Psoas muscle (tissue), 8 donors: ENCODE data around the gene RIBC2. TPM values are rescaled to one million over a fixed set of nuclear protein-coding genes. Genes with fewer than 3 reads are reported as not detected.
A peak's percentile ranks its signal among the peaks of the same experiment; 100 is the strongest.

Experiments
- ATAC-seq, 4 donors: fragments of 200-7000 bp; cut with Tn5 transposase; one replicate each; pipeline ENCODE4 v1.9.1; 2020; ENCODE audit warnings: moderate library complexity in 3 of 4, mild to moderate bottlenecking in 2 of 4
- DNase-seq, 2 donors: peaks; one replicate each; pipeline ENCODE4 v3.0.0-alpha.2; 2020
- H3K27ac ChIP-seq: fragments of 200-600 bp; one replicate; pipeline ENCODE4 v1.8.0; 2022
- H3K27me3 ChIP-seq, 3 donors: fragments of 200-600 bp in 1 of 3; one replicate each; pipeline versions ENCODE4 v1.6.1 to v1.8.0; 2013 to 2022; ENCODE audit warnings: low read length in 2 of 3, mild to moderate bottlenecking in 2 of 3, moderate library complexity in 1 of 3; ENCODE audit not compliant: insufficient read depth in 3 of 3
- H3K36me3 ChIP-seq, 2 donors: fragments of 200-600 bp in 1 of 2; one replicate each; pipeline versions ENCODE4 v1.6.1 to v1.8.0; 2013 to 2022; ENCODE audit warnings: low read depth in 1 of 2, mild to moderate bottlenecking in 1 of 2, moderate library complexity in 1 of 2; ENCODE audit not compliant: insufficient read depth in 1 of 2
- H3K4me1 ChIP-seq: fragments of 200-600 bp; one replicate; pipeline ENCODE4 v1.8.0; 2022
- H3K4me3 ChIP-seq: fragments of 200-600 bp; one replicate; pipeline ENCODE4 v1.8.0; 2022; ENCODE audit warnings: mild to moderate bottlenecking
- H3K9me3 ChIP-seq: fragments of 200-600 bp; one replicate; pipeline ENCODE4 v1.8.0; 2022
- WGBS, 3 donors: extraction: QIAGEN DNeasy Blood & Tissue Kit; methylation state at CpG; one replicate each; pipeline versions ENCODE4 v1.1.6 to v1.1.7; 2013; 5-methylcytosine and 5-hydroxymethylcytosine counted together
- intact Hi-C, 2 donors: fragments of 100-400 bp; cut with DNase I; formaldehyde crosslinking; loops; one replicate each; pipeline versions ENCODE4 v1.11.0 to v1.14.2; 2022
- polyA plus RNA-seq, 3 donors: library from polyadenylated mRNA; stranded (reverse); fragments of 200-250 nt; gene quantifications; one replicate each; pipeline ENCODE4 v1.2.3, GENCODE V29; 2013
- total RNA-seq, 4 donors: library from RNA; stranded (reverse); fragmentation: NEBNext Ultra II Directional in 2 of 4; extraction: Animal tissue kit (Norgen Biotek cat#: 25700) in 2 of 4; gene quantifications; one replicate each; pipeline versions ENCODE4 v1.2.1 to v1.2.4, GENCODE V29; 2021 to 2023
- TF ChIP-seq, protein P1 (sequence below): fragments of 200-600 bp; IDR thresholded peaks from one replicate; pipeline ENCODE4 v1.8.0; 2022; ENCODE audit warnings: antibody characterized with exemption
- donor health status: healthy with polysubstance abuse.
- donor health status: DM: no; HTN: no; CAD: no; lungs with moderate emphysema.
- donor health status: Bipolar disorder and iron deficiency.
- donor health status: healthy.
- donor health status: DM: yes; HTN: yes; CAD: no.
- donor health status: DM: no; HTN: no; CAD: no.
- donor health status: DM: no; HTN: no; CAD: no.
- donor health status: DM: yes; HTN: yes; CAD: no.

The RIBC2 gene
- total and polyA plus RNA-seq, 7 donors = 0.04 TPM; not detected in 6

- 79 to 89% (median 79%) methylated on average over 3 of the region's 3 CpGs for WGBS, 3 donors
- H3K27me3 ChIP-seq = no peaks in the 10 kb centered on the region
- H3K4me1 ChIP-seq = no peaks in the 10 kb centered on the region
- TF ChIP-seq, protein P1, sequence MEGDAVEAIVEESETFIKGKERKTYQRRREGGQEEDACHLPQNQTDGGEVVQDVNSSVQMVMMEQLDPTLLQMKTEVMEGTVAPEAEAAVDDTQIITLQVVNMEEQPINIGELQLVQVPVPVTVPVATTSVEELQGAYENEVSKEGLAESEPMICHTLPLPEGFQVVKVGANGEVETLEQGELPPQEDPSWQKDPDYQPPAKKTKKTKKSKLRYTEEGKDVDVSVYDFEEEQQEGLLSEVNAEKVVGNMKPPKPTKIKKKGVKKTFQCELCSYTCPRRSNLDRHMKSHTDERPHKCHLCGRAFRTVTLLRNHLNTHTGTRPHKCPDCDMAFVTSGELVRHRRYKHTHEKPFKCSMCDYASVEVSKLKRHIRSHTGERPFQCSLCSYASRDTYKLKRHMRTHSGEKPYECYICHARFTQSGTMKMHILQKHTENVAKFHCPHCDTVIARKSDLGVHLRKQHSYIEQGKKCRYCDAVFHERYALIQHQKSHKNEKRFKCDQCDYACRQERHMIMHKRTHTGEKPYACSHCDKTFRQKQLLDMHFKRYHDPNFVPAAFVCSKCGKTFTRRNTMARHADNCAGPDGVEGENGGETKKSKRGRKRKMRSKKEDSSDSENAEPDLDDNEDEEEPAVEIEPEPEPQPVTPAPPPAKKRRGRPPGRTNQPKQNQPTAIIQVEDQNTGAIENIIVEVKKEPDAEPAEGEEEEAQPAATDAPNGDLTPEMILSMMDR = no peak
- no peak overlapping the region for H3K4me3 ChIP-seq
- no peak overlapping the region for H3K27ac ChIP-seq
- intact Hi-C loops = no loop called here
- no peaks in the 10 kb centered on the region for H3K9me3 ChIP-seq
- DNase-seq (no peak), ATAC-seq (no peak)
- H3K36me3 ChIP-seq = no peaks in the 10 kb centered on the region
Observed at GRCh38 chr22:45402466-45402985, 11.0 kb upstream of the RIBC2 start.

GRCh38 chr22:45407793-45408192, 5.7 kb upstream of the RIBC2 start:
- H3K9me3 ChIP-seq = no peaks in the 10 kb centered on the region
- TF ChIP-seq, protein P1 = no peak
- intact Hi-C loops = no loop called here
- H3K27me3 ChIP-seq = peaks cover 0 to 4% (median 0%) of the 10 kb centered on the region in 3 donors
- H3K27ac ChIP-seq = no peak overlapping the region
- H3K4me3 ChIP-seq = no peak overlapping the region
- H3K36me3 ChIP-seq = no peaks in the 10 kb centered on the region
- no peak for DNase-seq
- no peaks in the 10 kb centered on the region for H3K4me1 ChIP-seq
- ATAC-seq = no peak
- WGBS, 3 donors = 95 to 97% (median 96%) methylated on average over 5 of the region's 5 CpGs

DNA sequence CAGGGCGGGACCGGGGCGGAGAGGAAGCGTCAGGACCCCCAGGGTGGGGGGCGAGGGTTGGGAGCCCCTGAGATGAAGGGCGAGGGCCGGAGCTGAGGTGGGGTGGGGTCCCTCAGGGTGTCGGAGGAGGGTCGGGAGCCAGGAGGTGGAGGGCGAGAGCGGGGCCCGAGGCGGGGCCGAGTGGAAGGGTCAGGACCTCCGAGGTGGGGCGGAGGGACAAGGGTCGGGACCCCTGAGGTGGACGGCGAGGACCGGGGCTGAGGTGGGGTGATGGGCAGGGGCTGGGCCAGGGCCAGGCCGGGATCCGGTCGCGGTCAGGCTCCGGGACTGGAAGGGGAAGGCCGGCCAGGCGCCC, 503 bp upstream of the RIBC2 start:
- 91 to 94% (median 91%) methylated on average over 20 to 27 of the region's 27 CpGs for WGBS, 3 donors
- Histone ChIP-seq H3K27ac (no peak overlapping the region), H3K27me3 (peaks cover 0 to 11% (median 0%) of the 10 kb centered on the region in 3 donors), H3K4me3 (peak overlapping the region; percentile 56), H3K4me1 (peaks cover 8% of the 10 kb centered on the region), H3K36me3 (no peaks in the 10 kb centered on the region), H3K9me3 (no peaks in the 10 kb centered on the region)
- ATAC-seq (peak in 2 of 4 donors; percentile 19 to 37), DNase-seq (no peak)
- TF ChIP-seq, protein P1 = no peak
- intact Hi-C loops = no loop called here

GRCh38 chr22:45418056-45418769, 4.7 kb downstream of the RIBC2 start:
- ATAC-seq (no peak), DNase-seq (peak in 1 of 2 donors; percentile 11)
- H3K9me3 ChIP-seq = no peaks in the 10 kb centered on the region
- no peaks in the 10 kb centered on the region for H3K36me3 ChIP-seq
- intact Hi-C loops = no loop called here
- peaks cover 7% of the 10 kb centered on the region for H3K4me1 ChIP-seq
- H3K4me3 ChIP-seq = no peak overlapping the region
- H3K27ac ChIP-seq = no peak overlapping the region
- 95 to 97% (median 95%) methylated on average over 16 of the region's 16 CpGs for WGBS, 3 donors
- H3K27me3 ChIP-seq = peaks cover 0 to 2% (median 0%) of the 10 kb centered on the region in 3 donors
- TF ChIP-seq, protein P1 = no peak
